Measurements from ENCODE around the gene ANKRD13B.

GRCh38 chr17:29597361-29598172 lies 4.6 kb downstream of the ANKRD13B start:
- no peak for TF ChIP-seq POLR2A (IDR thresholded peaks at IDR 0.05; ENCODE audit: low read depth, low read length)
- TF ChIP-seq POLR2AphosphoS5 (IDR thresholded peaks at IDR 0.05; ENCODE audit: low read depth, low read length) = no peak
- no peak for TF ChIP-seq TAF1 (IDR thresholded peaks at IDR 0.05; ENCODE audit: borderline replicate concordance, low read depth, low read length)
